Measurements from ENCODE around the gene DNAAF5.
A peak's percentile ranks its signal among the peaks of the same experiment; 100 is the strongest.

DNAAF5 gene

GRCh38 chr7:821688-822087 lies 95.2 kb downstream of the DNAAF5 start:
- Histone ChIP-seq H3K9me3 (ENCODE audit: control insufficient read depth, insufficient read depth, low read depth, low read length) (no peaks in the 10 kb centered on the region), H3K9ac (ENCODE audit: low read length) (no peak overlapping the region), H3K36me3 (ENCODE audit: control insufficient read depth, insufficient read depth, low read length) (peaks cover 7% of the 10 kb centered on the region; the same call in 1 of the 2 replicates), H3K4me3 (ENCODE audit: low read depth, low read length) (no peak overlapping the region), H3K4me1 (ENCODE audit: control insufficient read depth, insufficient read depth, low read length) (peaks cover 14% of the 10 kb centered on the region), H3K27ac (ENCODE audit: low read depth, low read length) (no peak overlapping the region), H3K27me3 (ENCODE audit: control insufficient read depth, insufficient read depth, low read length) (no peaks in the 10 kb centered on the region)

- peaks cover 14% of the 10 kb centered on the region for H3K4me1 ChIP-seq (ENCODE audit: control insufficient read depth, insufficient read depth, low read length)
- H3K9ac ChIP-seq (ENCODE audit: low read length): no peak overlapping the region
- H3K36me3 ChIP-seq (ENCODE audit: control insufficient read depth, insufficient read depth, low read length): peaks cover 7% of the 10 kb centered on the region; the same call in 1 of the 2 replicates
- H3K9me3 ChIP-seq (ENCODE audit: control insufficient read depth, insufficient read depth, low read depth, low read length): no peaks in the 10 kb centered on the region
- no peaks in the 10 kb centered on the region for H3K27me3 ChIP-seq (ENCODE audit: control insufficient read depth, insufficient read depth, low read length)
- H3K4me3 ChIP-seq (ENCODE audit: low read depth, low read length): no peak overlapping the region
- no peak overlapping the region for H3K27ac ChIP-seq (ENCODE audit: low read depth, low read length)
Measured at GRCh38 chr7:822692-823276, 96.3 kb downstream of the DNAAF5 start.

- Histone ChIP-seq H3K4me3 (ENCODE audit: low read depth, low read length) (no peak overlapping the region), H3K9ac (ENCODE audit: low read length) (no peak overlapping the region), H3K27me3 (ENCODE audit: control insufficient read depth, insufficient read depth, low read length) (no peaks in the 10 kb centered on the region), H3K9me3 (ENCODE audit: control insufficient read depth, insufficient read depth, low read depth, low read length) (no peaks in the 10 kb centered on the region), H3K4me1 (ENCODE audit: control insufficient read depth, insufficient read depth, low read length) (peaks cover 14% of the 10 kb centered on the region), H3K27ac (ENCODE audit: low read depth, low read length) (no peak overlapping the region), H3K36me3 (ENCODE audit: control insufficient read depth, insufficient read depth, low read length) (peaks cover 7% of the 10 kb centered on the region; the same call in 1 of the 2 replicates)
Measured at GRCh38 chr7:823649-824048, 97.2 kb downstream of the DNAAF5 start.

- Histone ChIP-seq H3K36me3 (ENCODE audit: control insufficient read depth, insufficient read depth, low read length) (peaks cover 7% of the 10 kb centered on the region; the same call in 1 of the 2 replicates), H3K27ac (ENCODE audit: low read depth, low read length) (no peak overlapping the region), H3K4me1 (ENCODE audit: control insufficient read depth, insufficient read depth, low read length) (peaks cover 14% of the 10 kb centered on the region), H3K4me3 (ENCODE audit: low read depth, low read length) (no peak overlapping the region), H3K27me3 (ENCODE audit: control insufficient read depth, insufficient read depth, low read length) (no peaks in the 10 kb centered on the region), H3K9ac (ENCODE audit: low read length) (no peak overlapping the region), H3K9me3 (ENCODE audit: control insufficient read depth, insufficient read depth, low read depth, low read length) (no peaks in the 10 kb centered on the region)
Measured at GRCh38 chr7:824081-824480, 97.6 kb downstream of the DNAAF5 start.

- H3K4me1 ChIP-seq (ENCODE audit: control insufficient read depth, insufficient read depth, low read length): peaks cover 14% of the 10 kb centered on the region
- no peak overlapping the region for H3K27ac ChIP-seq (ENCODE audit: low read depth, low read length)
- peaks cover 7% of the 10 kb centered on the region; the same call in 1 of the 2 replicates for H3K36me3 ChIP-seq (ENCODE audit: control insufficient read depth, insufficient read depth, low read length)
- no peaks in the 10 kb centered on the region for H3K9me3 ChIP-seq (ENCODE audit: control insufficient read depth, insufficient read depth, low read depth, low read length)
- H3K4me3 ChIP-seq (ENCODE audit: low read depth, low read length): no peak overlapping the region
- no peaks in the 10 kb centered on the region for H3K27me3 ChIP-seq (ENCODE audit: control insufficient read depth, insufficient read depth, low read length)
- no peak overlapping the region for H3K9ac ChIP-seq (ENCODE audit: low read length)
Measured at GRCh38 chr7:824664-825063, 98.2 kb downstream of the DNAAF5 start.

GRCh38 chr7:825386-825785 lies 98.9 kb downstream of the DNAAF5 start:
- 0 out of 2 replicates have a peak overlapping the region, but pooled peaks have one; percentile 27 for H3K27ac ChIP-seq (ENCODE audit: low read depth, low read length)
- no peak overlapping the region for H3K9ac ChIP-seq (ENCODE audit: low read length)
- H3K4me1 ChIP-seq (ENCODE audit: control insufficient read depth, insufficient read depth, low read length): peaks cover 19% of the 10 kb centered on the region
- no peaks in the 10 kb centered on the region for H3K27me3 ChIP-seq (ENCODE audit: control insufficient read depth, insufficient read depth, low read length)
- H3K36me3 ChIP-seq (ENCODE audit: control insufficient read depth, insufficient read depth, low read length): peaks cover 7% of the 10 kb centered on the region; the same call in 1 of the 2 replicates
- H3K9me3 ChIP-seq (ENCODE audit: control insufficient read depth, insufficient read depth, low read depth, low read length): no peaks in the 10 kb centered on the region
- H3K4me3 ChIP-seq (ENCODE audit: low read depth, low read length): no peak overlapping the region

GRCh38 chr7:826230-826917 lies 99.9 kb downstream of the DNAAF5 start:
- no peak overlapping the region for H3K4me3 ChIP-seq (ENCODE audit: low read depth, low read length)
- no peaks in the 10 kb centered on the region for H3K9me3 ChIP-seq (ENCODE audit: control insufficient read depth, insufficient read depth, low read depth, low read length)
- H3K27ac ChIP-seq (ENCODE audit: low read depth, low read length): no peak overlapping the region
- H3K4me1 ChIP-seq (ENCODE audit: control insufficient read depth, insufficient read depth, low read length): peaks cover 24% of the 10 kb centered on the region
- H3K36me3 ChIP-seq (ENCODE audit: control insufficient read depth, insufficient read depth, low read length): peaks cover 7% of the 10 kb centered on the region; the same call in 1 of the 2 replicates
- H3K27me3 ChIP-seq (ENCODE audit: control insufficient read depth, insufficient read depth, low read length): no peaks in the 10 kb centered on the region
- no peak overlapping the region for H3K9ac ChIP-seq (ENCODE audit: low read length)

- peaks cover 34% of the 10 kb centered on the region for H3K4me1 ChIP-seq (ENCODE audit: control insufficient read depth, insufficient read depth, low read length)
- H3K9me3 ChIP-seq (ENCODE audit: control insufficient read depth, insufficient read depth, low read depth, low read length): no peaks in the 10 kb centered on the region
- H3K36me3 ChIP-seq (ENCODE audit: control insufficient read depth, insufficient read depth, low read length): peaks cover 10% of the 10 kb centered on the region
- H3K27me3 ChIP-seq (ENCODE audit: control insufficient read depth, insufficient read depth, low read length): no peaks in the 10 kb centered on the region
- H3K4me3 ChIP-seq (ENCODE audit: low read depth, low read length): no peak overlapping the region
- no peak overlapping the region for H3K9ac ChIP-seq (ENCODE audit: low read length)
- no peak overlapping the region for H3K27ac ChIP-seq (ENCODE audit: low read depth, low read length)
Measured at GRCh38 chr7:828793-829561, 102.5 kb downstream of the DNAAF5 start.

GRCh38 chr7:830069-830468 lies 103.6 kb downstream of the DNAAF5 start:
- peaks cover 34% of the 10 kb centered on the region for H3K4me1 ChIP-seq (ENCODE audit: control insufficient read depth, insufficient read depth, low read length)

GRCh38 chr7:831596-832166 lies 105.2 kb downstream of the DNAAF5 start:
- Histone ChIP-seq H3K36me3 (ENCODE audit: control insufficient read depth, insufficient read depth, low read length) (peaks cover 16% of the 10 kb centered on the region), H3K9ac (ENCODE audit: low read length) (peak overlapping the region; percentile 42), H3K27ac (ENCODE audit: low read depth, low read length) (peak overlapping the region; percentile 85), H3K4me3 (ENCODE audit: low read depth, low read length) (0 out of 2 replicates have a peak overlapping the region, but pooled peaks have one; percentile 4), H3K27me3 (ENCODE audit: control insufficient read depth, insufficient read depth, low read length) (no peaks in the 10 kb centered on the region), H3K9me3 (ENCODE audit: control insufficient read depth, insufficient read depth, low read depth, low read length) (no peaks in the 10 kb centered on the region), H3K4me1 (ENCODE audit: control insufficient read depth, insufficient read depth, low read length) (peaks cover 35% of the 10 kb centered on the region)

More at GRCh38 chr7:830069-830468, 103.6 kb downstream of the DNAAF5 start:
- Histone ChIP-seq H3K36me3 (ENCODE audit: control insufficient read depth, insufficient read depth, low read length) (peaks cover 10% of the 10 kb centered on the region), H3K9ac (ENCODE audit: low read length) (no peak overlapping the region), H3K9me3 (ENCODE audit: control insufficient read depth, insufficient read depth, low read depth, low read length) (no peaks in the 10 kb centered on the region), H3K27me3 (ENCODE audit: control insufficient read depth, insufficient read depth, low read length) (no peaks in the 10 kb centered on the region), H3K4me3 (ENCODE audit: low read depth, low read length) (no peak overlapping the region), H3K27ac (ENCODE audit: low read depth, low read length) (no peak overlapping the region)
